Activated CD8-positive, alpha-beta T cell treated with anti-CD3 and anti-CD28 coated beads for 36 hours (primary cell): ENCODE results near the gene MARVELD3. TPM values are rescaled to one million over a fixed set of nuclear protein-coding genes. Genes with fewer than 3 reads are reported as not detected.

Experiments used
- ATAC-seq: fragments of 200-7000 bp; cut with Tn5 transposase; one replicate; pipeline ENCODE4 v1.10.0; 2021; ENCODE audit warnings: mild to moderate bottlenecking, moderate library complexity
- CTCF ChIA-PET: fragments of 350-600 bp; sonication (Branson Sonifier 250); formaldehyde crosslinking; loops from one replicate; lab custom pipeline; 2021; ENCODE audit warnings: antibody characterized with exemption; lab: Charles Lee
- POLR2A ChIA-PET: fragments of 350-600 bp; sonication (Branson Sonifier 250); formaldehyde crosslinking; loops from one replicate; lab custom pipeline; 2021; ENCODE audit warnings: antibody characterized with exemption; lab: Charles Lee
- DNase-seq: peaks from one replicate; pipeline ENCODE4 v3.0.0-alpha.2; 2020
- H3K27ac Mint-ChIP-seq: one replicate; pipeline ENCODE4 v1.8.0; 2021; ENCODE audit warnings: mild to moderate bottlenecking, mixed read lengths
- H3K27me3 Mint-ChIP-seq: one replicate; pipeline ENCODE4 v1.8.0; 2021; ENCODE audit warnings: mixed read lengths
- H3K36me3 Mint-ChIP-seq: one replicate; pipeline ENCODE4 v1.8.0; 2021; ENCODE audit warnings: low read depth, mixed read lengths
- H3K4me1 Mint-ChIP-seq: one replicate; pipeline ENCODE4 v1.8.0; 2021; ENCODE audit warnings: low read depth, mixed read lengths
- H3K4me3 Mint-ChIP-seq: one replicate; pipeline ENCODE4 v1.8.0; 2021; ENCODE audit warnings: mild to moderate bottlenecking, moderate library complexity, mixed read lengths
- H3K9me3 Mint-ChIP-seq: one replicate; pipeline ENCODE4 v1.8.0; 2021; ENCODE audit warnings: mixed read lengths
- intact Hi-C: fragments of 100-400 bp; cut with micrococcal nuclease; formaldehyde crosslinking; loops from one replicate; pipeline ENCODE4 v1.10.0; 2022
- total RNA-seq, 2 experiments: library from RNA; stranded (reverse); gene quantifications; one replicate each; pipeline ENCODE4 v1.2.3, GENCODE V29; 2021
- TF ChIP-seq, protein P1 (sequence below): fragments of 200-600 bp; IDR thresholded peaks from one replicate; pipeline ENCODE4 v1.8.0; 2022; ENCODE audit warnings: antibody characterized with exemption, mild to moderate bottlenecking

Gene MARVELD3
- total RNA-seq, 2 experiments from 2014 or later, result not detected

GRCh38 chr16:71627731-71628181, 1.8 kb downstream of the MARVELD3 start:
- intact Hi-C loops, result no loop called here
- Mint-ChIP-seq H3K36me3 (no peaks in the 10 kb centered on the region), H3K27ac (no peak overlapping the region), H3K4me1 (peaks cover 2% of the 10 kb centered on the region), H3K9me3 (no peaks in the 10 kb centered on the region), H3K27me3 (peaks cover 10% of the 10 kb centered on the region), H3K4me3 (no peak overlapping the region)
- no peak for ATAC-seq
- TF ChIP-seq, protein P1, sequence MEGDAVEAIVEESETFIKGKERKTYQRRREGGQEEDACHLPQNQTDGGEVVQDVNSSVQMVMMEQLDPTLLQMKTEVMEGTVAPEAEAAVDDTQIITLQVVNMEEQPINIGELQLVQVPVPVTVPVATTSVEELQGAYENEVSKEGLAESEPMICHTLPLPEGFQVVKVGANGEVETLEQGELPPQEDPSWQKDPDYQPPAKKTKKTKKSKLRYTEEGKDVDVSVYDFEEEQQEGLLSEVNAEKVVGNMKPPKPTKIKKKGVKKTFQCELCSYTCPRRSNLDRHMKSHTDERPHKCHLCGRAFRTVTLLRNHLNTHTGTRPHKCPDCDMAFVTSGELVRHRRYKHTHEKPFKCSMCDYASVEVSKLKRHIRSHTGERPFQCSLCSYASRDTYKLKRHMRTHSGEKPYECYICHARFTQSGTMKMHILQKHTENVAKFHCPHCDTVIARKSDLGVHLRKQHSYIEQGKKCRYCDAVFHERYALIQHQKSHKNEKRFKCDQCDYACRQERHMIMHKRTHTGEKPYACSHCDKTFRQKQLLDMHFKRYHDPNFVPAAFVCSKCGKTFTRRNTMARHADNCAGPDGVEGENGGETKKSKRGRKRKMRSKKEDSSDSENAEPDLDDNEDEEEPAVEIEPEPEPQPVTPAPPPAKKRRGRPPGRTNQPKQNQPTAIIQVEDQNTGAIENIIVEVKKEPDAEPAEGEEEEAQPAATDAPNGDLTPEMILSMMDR, result no peak
- POLR2A ChIA-PET, result interaction anchor here (0.9 kb wide), 1 partner anchor 188 kb away, joined by 3 read pairs; no protein-coding TSS in a partner anchor
- no peak for DNase-seq
- CTCF ChIA-PET, result interaction anchor here (1.0 to 2.9 kb wide), 2 partner anchors 11 to 17 kb away, joined by 3 to 12 read pairs; no protein-coding TSS in a partner anchor

- CTCF ChIA-PET, result interaction anchor here (2.9 kb wide), 1 partner anchor 18 kb away, joined by 12 read pairs; no protein-coding TSS in a partner anchor
- Mint-ChIP-seq H3K27me3 (peaks cover 10% of the 10 kb centered on the region), H3K4me1 (peaks cover 2% of the 10 kb centered on the region), H3K36me3 (no peaks in the 10 kb centered on the region), H3K9me3 (no peaks in the 10 kb centered on the region), H3K4me3 (no peak overlapping the region), H3K27ac (no peak overlapping the region)
- POLR2A ChIA-PET, result no interaction called here
- ATAC-seq (no peak), DNase-seq (no peak)
- intact Hi-C loops, result no loop called here
- TF ChIP-seq, protein P1, result no peak
Measured at GRCh38 chr16:71628810-71629209, 2.8 kb downstream of the MARVELD3 start.

DNA sequence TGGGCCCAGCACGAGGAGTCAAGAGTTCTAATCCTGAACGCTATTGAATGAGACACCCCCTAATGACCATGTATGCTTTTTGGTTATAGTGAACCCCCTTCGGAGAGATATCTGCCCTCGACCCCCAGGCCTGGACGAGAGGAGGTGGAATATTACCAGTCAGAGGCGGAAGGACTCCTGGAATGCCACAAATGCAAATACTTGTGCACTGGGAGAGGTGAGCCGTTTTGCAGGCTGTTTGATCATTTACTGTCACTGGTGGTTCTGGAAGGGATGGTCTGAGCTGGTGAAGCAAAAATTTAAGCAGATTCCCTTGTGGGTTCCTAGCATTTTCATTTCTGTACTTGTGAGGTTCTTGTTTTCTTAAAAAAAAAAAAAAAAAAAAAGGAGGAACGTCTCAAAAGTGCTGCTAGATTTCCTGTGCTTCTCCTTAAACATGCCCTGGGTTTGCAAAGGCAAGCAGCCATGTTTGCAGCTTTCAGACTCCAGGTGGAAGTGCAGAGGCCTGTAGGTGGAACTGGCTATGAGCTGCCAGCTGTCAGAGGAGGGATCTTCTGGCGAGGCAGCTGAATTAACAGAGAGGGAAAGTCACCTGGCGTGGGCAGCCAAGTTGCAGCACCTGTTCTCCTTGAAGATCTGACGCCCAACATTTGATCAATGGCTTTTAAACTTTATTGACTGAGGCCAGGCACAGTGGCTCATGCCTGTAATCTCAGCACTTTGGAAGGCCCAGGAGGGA, 3.5 kb downstream of the MARVELD3 start:
- Mint-ChIP-seq H3K9me3 (no peaks in the 10 kb centered on the region), H3K27ac (no peak overlapping the region)

GRCh38 chr16:71630808-71631207, 4.8 kb downstream of the MARVELD3 start:
- CTCF ChIA-PET, result interaction anchor here (0.7 to 1.2 kb wide), 3 partner anchors 20 to 218 kb away, joined by 3 to 6 read pairs (median 4); no protein-coding TSS in a partner anchor
- intact Hi-C loops, result no loop called here
- TF ChIP-seq, protein P1, result no peak
- Mint-ChIP-seq H3K4me1 (peaks cover 2% of the 10 kb centered on the region), H3K36me3 (no peaks in the 10 kb centered on the region), H3K27me3 (peaks cover 9% of the 10 kb centered on the region), H3K27ac (no peak overlapping the region), H3K4me3 (no peak overlapping the region), H3K9me3 (no peaks in the 10 kb centered on the region)
- no peak for ATAC-seq
- no peak for DNase-seq
- POLR2A ChIA-PET, result no interaction called here

More for the DNA sequence above, 3.5 kb downstream of the MARVELD3 start:
- ATAC-seq (no peak), DNase-seq (no peak)
- Mint-ChIP-seq H3K27me3 (peaks cover 10% of the 10 kb centered on the region), H3K36me3 (no peaks in the 10 kb centered on the region), H3K4me3 (no peak overlapping the region), H3K4me1 (peaks cover 2% of the 10 kb centered on the region)
- TF ChIP-seq, protein P1, result no peak
- ChIA-PET CTCF (interaction anchor here (2.9 kb wide), 1 partner anchor 19 kb away, joined by 12 read pairs; no protein-coding TSS in a partner anchor), POLR2A (no interaction called here)
- intact Hi-C loops, result no loop called here

DNA sequence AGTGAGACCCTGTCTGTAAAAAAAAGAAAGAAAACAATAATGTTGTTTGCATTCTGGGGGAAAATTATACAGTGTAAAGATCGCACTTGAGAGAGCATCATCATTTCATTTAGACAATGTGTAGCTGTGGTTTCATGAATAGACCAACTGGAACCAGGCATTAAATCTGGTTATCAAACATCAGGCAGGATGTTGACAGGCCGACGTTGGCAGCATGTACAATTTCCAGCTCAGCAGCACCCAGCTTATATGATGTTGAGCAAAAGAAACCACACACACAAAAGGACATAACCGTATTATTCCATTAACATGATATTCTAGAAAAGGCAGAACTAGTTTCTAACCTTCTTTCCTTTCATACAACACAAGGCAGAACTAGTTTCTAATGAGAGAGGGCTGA, 5.8 kb downstream of the MARVELD3 start:
- Mint-ChIP-seq H3K4me1 (no peaks in the 10 kb centered on the region), H3K36me3 (no peaks in the 10 kb centered on the region), H3K27ac (no peak overlapping the region), H3K27me3 (peaks cover 7% of the 10 kb centered on the region), H3K9me3 (no peaks in the 10 kb centered on the region), H3K4me3 (no peak overlapping the region)
- TF ChIP-seq, protein P1, result no peak
- intact Hi-C loops, result no loop called here
- ChIA-PET POLR2A (no interaction called here), CTCF (interaction anchor here (1.2 to 1.8 kb wide), 2 partner anchors 21 to 66 kb away, joined by 4 to 7 read pairs; no protein-coding TSS in a partner anchor)
- DNase-seq (no peak), ATAC-seq (no peak)
